Measurements from ENCODE around the gene POLE.

Gene POLE

GRCh38 chr12:132632521-132633228, 54.5 kb downstream of the POLE start:
- Histone ChIP-seq H3K9me3 (ENCODE audit: low read depth, low read length) (no peaks in the 10 kb centered on the region), H3K36me3 (ENCODE audit: insufficient read depth, low read length) (peaks cover 89% of the 10 kb centered on the region), H3K27ac (no peak overlapping the region), H3K4me3 (no peak overlapping the region), H3K9ac (ENCODE audit: insufficient read length) (no peak overlapping the region)
- DNase-seq (ENCODE audit: low read depth, low spot score): no peak
- no peak for TF ChIP-seq POLR2AphosphoS5 (IDR thresholded peaks at IDR 0.05; ENCODE audit: borderline replicate concordance, low read depth, low read length)
- TF ChIP-seq EZH2 (IDR thresholded peaks at IDR 0.05): no peak
- TF ChIP-seq FOXP2 (optimal IDR thresholded peaks at IDR 0.05; ENCODE audit: control extremely low read depth, extremely low read length, insufficient read depth): no peak

- Histone ChIP-seq H3K4me3 (no peak overlapping the region), H3K9me3 (ENCODE audit: low read depth, low read length) (no peaks in the 10 kb centered on the region), H3K9ac (ENCODE audit: insufficient read length) (no peak overlapping the region), H3K36me3 (ENCODE audit: insufficient read depth, low read length) (peaks cover 79% of the 10 kb centered on the region), H3K27ac (no peak overlapping the region)
- TF ChIP-seq FOXP2 (optimal IDR thresholded peaks at IDR 0.05; ENCODE audit: control extremely low read depth, extremely low read length, insufficient read depth): no peak
- TF ChIP-seq EZH2 (IDR thresholded peaks at IDR 0.05): no peak
- TF ChIP-seq POLR2AphosphoS5 (IDR thresholded peaks at IDR 0.05; ENCODE audit: borderline replicate concordance, low read depth, low read length): no peak
- DNase-seq (ENCODE audit: low read depth, low spot score): no peak
These were observed 55.5 kb downstream of the POLE start for GRCh38 chr12:132631666-132632065.

- Histone ChIP-seq H3K9me3 (ENCODE audit: low read depth, low read length) (no peaks in the 10 kb centered on the region), H3K4me3 (no peak overlapping the region), H3K27ac (no peak overlapping the region), H3K36me3 (ENCODE audit: insufficient read depth, low read length) (peaks cover 80% of the 10 kb centered on the region), H3K9ac (ENCODE audit: insufficient read length) (no peak overlapping the region)
- TF ChIP-seq FOXP2 (optimal IDR thresholded peaks at IDR 0.05; ENCODE audit: control extremely low read depth, extremely low read length, insufficient read depth) (no peak), POLR2AphosphoS5 (IDR thresholded peaks at IDR 0.05; ENCODE audit: borderline replicate concordance, low read depth, low read length) (no peak), EZH2 (IDR thresholded peaks at IDR 0.05) (no peak)
- no peak for DNase-seq (ENCODE audit: low read depth, low spot score)
These were observed 56.5 kb downstream of the POLE start for GRCh38 chr12:132630672-132631071.

- Histone ChIP-seq H3K4me3 (no peak overlapping the region), H3K9ac (ENCODE audit: insufficient read length) (no peak overlapping the region), H3K36me3 (ENCODE audit: insufficient read depth, low read length) (peaks cover 79% of the 10 kb centered on the region), H3K27ac (no peak overlapping the region), H3K9me3 (ENCODE audit: low read depth, low read length) (no peaks in the 10 kb centered on the region)
- no peak for TF ChIP-seq POLR2AphosphoS5 (IDR thresholded peaks at IDR 0.05; ENCODE audit: borderline replicate concordance, low read depth, low read length)
- TF ChIP-seq EZH2 (IDR thresholded peaks at IDR 0.05): no peak
- no peak for TF ChIP-seq FOXP2 (optimal IDR thresholded peaks at IDR 0.05; ENCODE audit: control extremely low read depth, extremely low read length, insufficient read depth)
- no peak for DNase-seq (ENCODE audit: low read depth, low spot score)
These were observed 57.8 kb downstream of the POLE start for GRCh38 chr12:132629330-132629729.

GRCh38 chr12:132625731-132626430, 61.3 kb downstream of the POLE start:
- Histone ChIP-seq H3K9me3 (ENCODE audit: low read depth, low read length) (no peaks in the 10 kb centered on the region), H3K9ac (ENCODE audit: insufficient read length) (no peak overlapping the region), H3K4me3 (no peak overlapping the region), H3K27ac (no peak overlapping the region), H3K36me3 (ENCODE audit: insufficient read depth, low read length) (peaks cover 54% of the 10 kb centered on the region)
- no peak for DNase-seq (ENCODE audit: low read depth, low spot score)
- TF ChIP-seq FOXP2 (optimal IDR thresholded peaks at IDR 0.05; ENCODE audit: control extremely low read depth, extremely low read length, insufficient read depth): no peak
- no peak for TF ChIP-seq POLR2AphosphoS5 (IDR thresholded peaks at IDR 0.05; ENCODE audit: borderline replicate concordance, low read depth, low read length)
- no peak for TF ChIP-seq EZH2 (IDR thresholded peaks at IDR 0.05)

GRCh38 chr12:132624910-132625630, 62.1 kb downstream of the POLE start:
- Histone ChIP-seq H3K36me3 (ENCODE audit: insufficient read depth, low read length) (peaks cover 46% of the 10 kb centered on the region), H3K27ac (no peak overlapping the region), H3K4me3 (no peak overlapping the region), H3K9ac (ENCODE audit: insufficient read length) (no peak overlapping the region), H3K9me3 (ENCODE audit: low read depth, low read length) (no peaks in the 10 kb centered on the region)
- no peak for DNase-seq (ENCODE audit: low read depth, low spot score)
- TF ChIP-seq EZH2 (IDR thresholded peaks at IDR 0.05): no peak
- no peak for TF ChIP-seq FOXP2 (optimal IDR thresholded peaks at IDR 0.05; ENCODE audit: control extremely low read depth, extremely low read length, insufficient read depth)
- no peak for TF ChIP-seq POLR2AphosphoS5 (IDR thresholded peaks at IDR 0.05; ENCODE audit: borderline replicate concordance, low read depth, low read length)

GRCh38 chr12:132624186-132624855, 62.8 kb downstream of the POLE start:
- Histone ChIP-seq H3K4me3 (no peak overlapping the region), H3K9ac (ENCODE audit: insufficient read length) (no peak overlapping the region), H3K9me3 (ENCODE audit: low read depth, low read length) (no peaks in the 10 kb centered on the region), H3K36me3 (ENCODE audit: insufficient read depth, low read length) (peaks cover 39% of the 10 kb centered on the region), H3K27ac (peak overlapping the region; percentile 48)
- TF ChIP-seq FOXP2 (optimal IDR thresholded peaks at IDR 0.05; ENCODE audit: control extremely low read depth, extremely low read length, insufficient read depth) (no peak), POLR2AphosphoS5 (IDR thresholded peaks at IDR 0.05; ENCODE audit: borderline replicate concordance, low read depth, low read length) (no peak), EZH2 (IDR thresholded peaks at IDR 0.05) (no peak)
- no peak for DNase-seq (ENCODE audit: low read depth, low spot score)

Data from SK-N-MC (cell line).